Stimulated activated CD8-positive, alpha-beta memory T cell treated with anti-CD3 and anti-CD28 coated beads, Interleukin-15, amount 100 ng/mL, for 1 hour (primary cell): ENCODE results near the gene CHCHD2.
"Not testable (repeated sequence)": the region's sequence is repeated elsewhere in the genome, so short reads cannot be mapped to it uniquely, and the experiment has no call there.

ENCODE experiments used
- DNase-seq: peaks from one replicate; pipeline ENCODE4 v3.0.0-alpha.2; 2020; ENCODE audit warnings: low read depth

Gene CHCHD2, protein sequence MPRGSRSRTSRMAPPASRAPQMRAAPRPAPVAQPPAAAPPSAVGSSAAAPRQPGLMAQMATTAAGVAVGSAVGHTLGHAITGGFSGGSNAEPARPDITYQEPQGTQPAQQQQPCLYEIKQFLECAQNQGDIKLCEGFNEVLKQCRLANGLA

DNA sequence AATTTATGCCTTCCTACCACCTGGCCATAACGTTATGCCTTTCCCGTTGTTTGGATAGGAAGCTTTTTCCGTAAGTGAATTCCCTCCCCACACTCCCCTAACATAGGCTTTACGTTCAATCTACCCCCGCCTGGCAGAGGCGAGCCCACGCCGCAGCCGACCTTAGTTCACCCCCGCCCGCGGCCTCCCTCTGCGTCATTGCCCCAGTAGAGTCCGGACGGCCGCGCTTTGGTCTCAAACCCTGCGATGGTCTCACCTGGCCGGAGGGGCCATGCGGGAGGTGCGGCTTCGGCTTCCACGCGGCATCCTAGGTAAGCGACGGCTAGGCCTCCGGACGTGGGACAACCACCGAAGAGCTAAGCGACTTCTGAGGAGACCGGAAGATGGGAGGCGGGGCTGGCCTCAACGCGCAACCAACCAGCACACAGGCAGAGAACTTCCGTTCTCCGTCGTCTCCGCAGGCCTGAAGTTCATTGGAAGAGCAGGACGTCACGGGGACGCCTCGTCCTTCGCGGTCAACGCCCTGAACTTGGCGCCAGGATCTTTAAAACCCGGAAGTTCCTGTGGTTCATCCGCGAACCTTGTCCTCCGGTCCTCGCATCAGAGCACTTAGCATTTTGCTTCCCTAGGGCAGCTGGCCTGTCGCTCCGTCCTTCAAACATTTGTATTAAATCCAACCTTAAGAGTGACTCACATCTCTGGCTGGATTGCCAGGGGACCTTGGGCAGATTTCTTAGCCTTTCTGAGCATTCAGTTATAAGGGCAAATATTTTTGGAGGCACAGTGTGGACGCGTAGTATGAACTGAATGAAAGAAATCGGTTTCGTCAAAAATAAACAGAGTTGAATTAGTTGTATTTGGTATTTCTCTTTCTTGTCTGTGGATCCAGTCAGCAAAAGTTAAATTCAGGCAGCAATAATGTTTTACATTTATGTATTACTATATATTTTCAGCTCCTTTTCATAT lies at the start of gene CHCHD2:
Gene CHCHD2 (minus strand): TSS at position 369 of the 966 bp plus-strand sequence. CDS start 63 bp downstream, at position 306.
- DNase-seq = peak; percentile 85

DNA sequence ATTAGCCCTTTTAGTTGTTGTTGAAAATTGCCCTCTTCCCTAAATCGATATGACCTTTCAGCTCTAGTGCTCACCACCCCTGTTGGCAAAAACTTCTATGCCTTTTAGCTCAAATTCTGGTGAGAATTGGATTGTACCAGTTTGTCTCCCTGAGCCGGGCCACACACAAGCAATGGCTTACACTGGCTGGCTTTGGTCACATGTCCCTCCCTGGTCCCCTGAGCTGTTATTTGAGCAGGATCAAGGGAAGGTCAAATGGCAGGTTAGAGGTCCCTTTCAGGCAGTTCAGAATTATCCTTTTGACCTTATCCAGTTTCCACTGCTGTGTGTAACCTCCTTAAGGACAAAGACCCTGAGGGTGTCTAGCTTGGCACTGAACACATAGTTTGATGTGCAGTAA lies 24.8 kb upstream of the CHCHD2 start:
- not testable (repeated sequence) for DNase-seq

DNA sequence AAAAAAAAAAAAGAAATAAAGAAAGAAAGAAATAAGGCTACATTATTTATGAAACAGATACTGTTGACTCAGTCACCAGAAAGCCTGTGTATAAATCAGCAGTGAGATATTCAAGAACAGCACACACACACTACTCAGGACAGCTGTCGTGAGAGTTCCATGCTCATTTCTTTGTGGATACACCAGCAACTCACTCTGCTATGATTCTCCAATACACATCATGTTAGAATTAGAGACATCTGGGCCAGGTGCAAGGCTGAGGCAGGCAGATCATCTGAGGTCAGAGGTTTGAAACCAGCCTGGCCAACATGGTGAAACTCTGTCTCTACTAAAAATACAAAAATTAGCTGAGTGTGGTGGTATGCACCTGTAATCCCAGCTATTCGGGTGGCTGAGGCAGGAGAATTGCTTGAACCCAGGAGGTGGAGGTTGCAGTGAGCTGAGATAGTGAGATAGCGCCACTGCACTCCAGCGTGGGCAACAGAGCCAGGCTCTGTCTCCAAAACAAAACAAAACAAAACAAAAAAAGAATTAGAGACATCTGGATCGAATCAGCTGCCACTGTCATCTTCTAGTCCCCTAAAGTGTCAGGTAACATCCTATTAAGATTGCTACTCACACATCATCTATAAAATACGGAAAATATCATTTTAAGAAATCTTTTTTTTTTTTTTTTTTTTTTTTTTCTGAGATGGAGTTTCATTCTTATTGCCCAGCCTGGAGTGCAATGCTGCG lies 21.1 kb upstream of the CHCHD2 start:
- no peak for DNase-seq

DNA sequence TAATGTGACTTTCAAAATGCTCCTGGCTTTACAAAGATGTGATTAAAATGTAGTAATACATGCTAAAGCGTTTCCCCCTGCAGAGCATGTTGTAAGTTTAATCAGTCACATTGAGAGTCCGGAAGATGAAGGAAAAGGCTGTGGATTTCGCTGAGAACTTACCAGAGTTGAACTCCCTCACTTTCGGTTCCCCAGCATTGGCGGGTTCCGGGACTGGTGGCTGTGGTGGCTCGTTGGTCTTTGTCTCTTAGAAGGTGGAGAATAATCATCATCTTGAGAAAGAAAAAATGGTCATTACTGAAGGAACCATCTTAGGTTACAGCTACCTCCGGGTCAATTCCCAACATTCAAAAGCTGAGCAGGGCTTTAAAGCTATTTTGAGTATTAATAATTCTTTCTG lies 19.6 kb upstream of the CHCHD2 start:
- DNase-seq = no peak

DNA sequence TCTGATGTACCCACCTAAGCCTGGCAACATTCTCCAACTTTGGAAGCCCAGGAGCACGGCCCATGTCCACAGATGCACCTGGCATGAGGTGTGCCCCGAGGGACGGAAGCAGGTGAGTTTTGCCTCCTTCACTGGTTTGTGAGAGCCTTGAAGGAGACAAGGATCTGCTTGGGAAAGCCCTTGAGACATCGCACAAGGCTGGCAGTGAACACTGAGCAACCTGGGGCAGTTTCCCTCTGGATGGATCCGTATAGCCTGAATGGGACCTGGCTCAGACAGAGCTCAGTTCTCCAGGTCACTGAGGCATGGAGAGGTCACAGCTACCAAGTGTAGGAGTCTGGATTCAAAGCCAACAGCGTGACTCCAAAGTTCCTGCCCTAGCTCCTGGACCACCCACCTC lies 18.7 kb upstream of the CHCHD2 start:
- DNase-seq = no peak

DNA sequence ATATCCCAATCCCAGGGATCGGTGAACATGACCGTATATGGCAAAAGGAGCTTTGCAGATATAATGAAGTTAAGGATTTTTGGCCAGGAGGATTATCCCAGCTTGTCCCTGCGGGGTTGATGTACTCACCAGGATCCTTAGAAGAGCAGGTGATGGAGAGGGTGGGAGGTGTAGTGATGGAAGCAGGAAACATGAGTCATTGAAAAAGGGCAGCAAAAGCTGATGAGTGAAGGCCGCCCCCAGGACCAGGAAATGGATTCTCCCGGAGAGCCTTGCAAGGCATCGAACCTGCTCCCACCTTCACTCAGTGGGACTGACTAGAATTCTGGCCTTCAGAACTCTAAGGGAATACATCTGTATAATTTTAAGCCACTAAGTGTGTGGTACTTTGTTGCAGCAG lies 15.2 kb upstream of the CHCHD2 start:
- DNase-seq = no peak

DNA sequence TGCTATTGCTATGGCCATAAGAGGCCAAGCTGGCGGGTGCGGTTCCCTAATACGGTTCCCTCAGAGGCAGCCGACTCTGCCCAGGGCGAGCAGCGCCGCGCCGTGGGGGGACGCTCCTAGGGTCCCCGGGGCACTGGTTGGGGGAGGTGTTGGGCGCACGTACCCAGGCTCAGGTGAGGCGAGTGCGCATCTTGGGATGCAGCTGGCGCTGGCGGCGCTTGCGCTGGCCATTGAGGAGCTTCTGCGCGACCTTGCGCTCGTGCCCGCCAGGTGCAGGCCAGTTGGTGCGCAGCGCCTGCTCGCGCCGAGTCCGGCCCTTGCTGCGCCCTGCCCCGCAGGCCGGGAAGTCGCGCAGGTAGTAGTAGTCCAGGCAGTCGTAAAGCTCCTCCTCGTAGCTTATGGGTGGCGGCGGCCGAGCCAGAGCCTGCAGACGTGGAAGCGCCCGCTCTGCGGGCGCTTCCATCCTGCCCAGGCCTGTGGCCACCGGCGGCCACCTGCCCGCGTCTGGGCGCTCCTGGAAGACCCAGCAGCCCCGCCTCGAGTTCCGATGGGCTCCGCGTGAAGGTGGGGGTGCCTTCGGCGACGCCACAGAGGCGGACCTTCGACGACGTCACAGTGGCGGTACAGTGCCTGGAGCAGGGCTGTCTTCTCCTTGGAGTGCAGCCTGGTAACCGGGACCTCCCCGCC lies 9.7 kb upstream of the CHCHD2 start, which contains the start of gene NUPR2:
Gene NUPR2 (minus strand): TSS at position 566 of the 687 bp plus-strand sequence. CDS start 103 bp downstream, at position 463.
- DNase-seq = no peak

DNA sequence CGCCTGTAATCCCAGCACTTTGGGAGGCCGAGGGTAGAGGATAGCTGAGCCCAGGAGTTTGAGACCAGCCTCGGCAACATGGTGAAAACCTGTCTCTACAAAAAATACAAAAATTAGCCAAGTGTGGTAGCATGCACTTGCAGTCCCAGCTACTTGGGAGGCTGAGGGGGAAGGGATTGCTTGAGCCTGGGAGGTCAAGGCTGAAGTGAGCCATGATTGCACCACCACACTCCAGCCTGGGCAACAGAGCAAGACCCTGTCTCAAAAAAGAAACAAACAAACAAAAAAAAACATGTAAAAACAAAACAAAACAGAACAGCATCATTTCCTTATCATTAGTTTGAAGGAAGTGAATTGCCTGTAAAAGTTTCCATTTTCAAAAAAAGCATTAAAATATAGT lies 6.0 kb upstream of the CHCHD2 start:
- DNase-seq = not testable (repeated sequence)

DNA sequence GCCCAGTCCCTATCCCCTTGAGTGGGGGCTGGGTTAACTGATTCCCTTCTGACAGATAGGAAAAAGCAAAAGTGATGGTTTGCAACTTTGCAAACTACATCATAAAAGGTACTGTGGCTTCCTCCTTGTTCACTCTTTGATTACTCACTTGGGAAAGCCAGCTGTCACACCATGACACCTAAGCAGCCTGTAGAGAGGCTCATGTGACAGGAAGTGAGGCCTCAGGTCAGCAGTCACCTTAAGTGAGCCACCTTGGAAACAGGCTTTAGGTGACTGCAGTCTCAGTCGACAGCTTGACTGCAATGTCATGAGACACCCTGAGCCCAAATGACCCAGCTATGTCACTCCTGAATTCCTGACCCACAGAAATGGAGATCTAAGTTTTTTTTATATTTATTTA lies 4.3 kb upstream of the CHCHD2 start:
- DNase-seq = no peak

DNA sequence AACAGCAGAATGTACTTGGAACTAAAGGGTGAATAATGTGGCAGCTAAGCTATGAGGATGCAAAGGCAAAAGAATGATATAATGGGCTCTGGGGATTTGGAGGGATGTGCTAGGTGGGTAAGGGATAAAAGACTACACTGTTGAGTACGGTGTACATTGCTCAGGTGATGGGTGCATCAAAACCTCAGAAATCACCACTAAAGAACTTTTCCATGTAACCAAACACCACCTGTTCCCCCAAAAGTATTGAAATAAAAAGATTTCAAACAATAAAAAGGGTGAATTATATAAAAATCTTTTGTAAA lies 1.6 kb upstream of the CHCHD2 start:
- DNase-seq = no peak

DNA sequence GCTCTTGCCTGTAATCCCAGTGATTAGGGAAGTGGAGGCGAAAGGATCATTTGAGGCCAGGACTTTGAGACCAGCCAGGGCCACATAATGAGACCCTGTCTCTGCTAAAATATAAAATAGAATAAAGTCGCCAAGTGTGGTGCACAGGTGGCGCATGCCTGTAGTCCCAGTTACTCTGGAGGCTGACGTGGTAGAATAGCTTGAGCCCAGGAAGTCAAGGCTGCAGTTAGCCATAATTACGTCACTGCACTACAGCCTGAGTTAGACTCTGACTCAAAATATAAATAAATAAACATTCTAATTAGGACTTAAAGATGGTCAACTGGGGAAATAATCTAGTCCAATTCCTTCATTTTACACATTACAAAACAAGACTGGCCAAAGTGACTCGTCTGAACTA lies 768 bp downstream of the CHCHD2 start:
- no peak for DNase-seq

DNA sequence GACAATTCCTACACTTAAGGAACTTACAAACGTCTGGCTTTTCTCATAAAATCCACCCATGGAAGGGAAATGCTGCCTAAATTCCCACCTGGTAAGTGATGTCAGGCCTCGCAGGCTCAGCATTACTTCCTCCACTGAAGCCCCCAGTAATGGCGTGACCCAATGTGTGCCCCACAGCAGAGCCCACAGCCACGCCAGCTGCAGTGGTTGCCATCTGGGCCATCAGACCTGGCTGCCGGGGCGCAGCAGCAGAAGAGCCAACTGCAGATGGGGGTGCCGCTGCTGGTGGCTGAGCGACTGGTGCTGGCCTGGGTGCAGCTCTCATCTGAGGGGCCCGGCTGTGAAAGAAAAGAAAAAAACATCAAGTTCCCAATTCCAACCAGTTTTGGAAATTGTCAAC lies 2.1 kb downstream of the CHCHD2 start:
- DNase-seq = not testable (repeated sequence)

DNA sequence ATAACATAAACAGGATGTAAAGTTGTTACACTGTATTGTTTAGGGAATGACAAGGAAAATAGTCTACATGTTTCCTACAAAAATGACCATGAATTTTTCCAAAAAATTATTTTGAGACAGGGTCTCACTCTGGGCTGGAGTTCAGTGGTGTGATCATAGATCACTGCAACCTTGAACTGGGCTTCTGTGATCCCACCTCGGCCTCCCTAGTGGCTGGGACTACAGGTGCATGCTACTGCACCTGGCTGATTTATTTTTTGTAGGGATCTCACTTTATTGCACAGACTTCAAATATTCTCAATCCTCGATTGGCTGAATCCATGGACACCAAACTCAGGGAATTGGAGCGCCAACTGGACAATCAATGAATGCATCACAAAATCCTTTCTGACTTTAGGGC lies 6.6 kb downstream of the CHCHD2 start:
- no peak for DNase-seq

DNA sequence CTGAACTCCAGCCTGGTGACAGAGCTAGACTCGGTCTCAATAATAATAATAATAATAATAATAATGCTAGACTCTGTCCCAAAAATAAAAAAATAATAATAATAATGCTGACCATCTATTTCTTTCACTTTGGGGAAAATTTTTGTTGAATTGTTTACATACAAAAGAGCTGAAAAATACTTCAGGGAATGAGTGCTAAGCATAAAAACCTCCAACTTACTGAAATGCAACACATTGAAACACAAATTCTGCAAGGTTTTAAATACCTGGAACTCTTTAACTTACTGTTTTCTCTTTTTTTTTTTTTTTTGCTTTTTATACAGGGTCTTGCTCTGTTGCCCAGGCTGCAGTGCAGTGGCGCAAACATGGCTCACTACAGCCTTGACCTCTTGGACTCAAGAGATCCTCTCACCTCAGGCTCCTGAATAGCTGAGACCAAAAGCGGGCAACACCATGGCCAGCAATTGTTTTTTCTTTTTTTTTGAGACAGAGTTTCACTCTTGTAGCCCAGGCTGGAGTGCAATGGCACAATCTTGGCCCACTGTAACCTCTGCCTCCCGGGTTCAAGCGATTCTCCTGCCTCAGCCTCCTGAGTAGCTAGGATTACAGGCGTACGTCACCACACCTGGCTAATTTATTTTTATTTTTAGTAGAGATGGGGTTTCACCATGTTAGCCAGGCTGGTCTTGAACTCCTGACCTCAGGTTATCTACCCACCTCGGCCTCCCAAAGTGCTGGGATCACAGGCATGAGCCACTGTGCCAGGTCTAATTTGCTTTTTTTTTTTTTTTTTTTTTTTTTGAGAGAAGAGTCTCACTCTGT lies 7.9 kb downstream of the CHCHD2 start:
- DNase-seq = not testable (repeated sequence)

DNA sequence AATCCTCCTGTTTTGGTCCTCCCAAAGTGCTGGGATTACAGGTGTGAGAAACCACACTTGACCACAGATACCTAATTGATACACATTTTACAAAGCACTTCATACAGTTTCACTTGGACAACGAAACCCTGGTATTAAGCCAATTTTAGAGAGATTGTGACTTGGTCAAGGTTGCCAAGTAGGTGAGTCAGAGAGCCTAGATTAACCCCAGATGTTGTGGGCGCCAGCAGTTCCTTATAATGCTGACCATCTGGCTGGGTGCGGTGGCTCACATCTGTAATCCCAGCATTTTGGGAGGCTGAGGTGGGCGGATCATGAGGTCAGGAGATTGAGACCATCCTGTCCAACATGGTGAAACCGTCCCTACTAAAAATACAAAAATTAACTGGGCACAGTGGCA lies 8.6 kb downstream of the CHCHD2 start:
- no peak for DNase-seq

DNA sequence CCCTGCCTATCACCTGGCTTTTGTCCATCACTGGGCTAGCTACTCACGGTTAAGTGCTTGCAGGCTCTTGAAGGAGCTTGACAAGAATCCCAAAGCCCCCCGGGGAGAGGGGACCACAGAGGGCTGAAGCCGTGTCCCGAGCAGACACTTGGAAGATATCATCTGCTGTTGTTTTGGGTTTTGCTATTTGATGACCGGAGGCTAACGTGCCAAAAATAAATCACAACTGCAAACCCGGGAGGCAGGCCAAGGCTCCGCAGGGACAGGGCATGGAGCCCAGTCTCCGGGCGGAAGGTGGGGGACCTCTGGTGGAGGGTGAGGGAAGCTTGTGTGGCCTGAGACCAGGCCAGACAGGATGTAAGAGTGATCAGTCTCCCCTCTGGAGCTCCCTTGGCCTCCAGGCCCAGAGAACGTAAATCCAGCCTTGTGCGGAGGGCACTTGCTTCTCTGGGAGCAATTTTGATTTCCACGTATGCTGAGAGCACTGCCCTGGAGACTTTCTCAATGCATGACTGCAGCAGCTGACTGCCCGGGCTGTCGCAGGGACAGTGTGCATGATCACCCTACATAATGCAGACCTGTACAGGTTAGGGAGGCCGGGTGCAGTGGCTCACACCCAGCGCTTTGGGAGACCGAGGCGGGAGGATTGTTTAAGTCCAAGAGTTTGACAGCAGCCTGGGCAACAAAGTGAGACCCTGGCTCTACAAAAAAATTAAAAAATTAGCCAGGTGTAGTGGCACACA lies 13.3 kb downstream of the CHCHD2 start, which contains the start of gene PHKG1:
Gene PHKG1 (minus strand): TSS at position 164 of the 743 bp plus-strand sequence. CDS start 4,011 bp downstream, outside the sequence.
- no peak for DNase-seq

DNA sequence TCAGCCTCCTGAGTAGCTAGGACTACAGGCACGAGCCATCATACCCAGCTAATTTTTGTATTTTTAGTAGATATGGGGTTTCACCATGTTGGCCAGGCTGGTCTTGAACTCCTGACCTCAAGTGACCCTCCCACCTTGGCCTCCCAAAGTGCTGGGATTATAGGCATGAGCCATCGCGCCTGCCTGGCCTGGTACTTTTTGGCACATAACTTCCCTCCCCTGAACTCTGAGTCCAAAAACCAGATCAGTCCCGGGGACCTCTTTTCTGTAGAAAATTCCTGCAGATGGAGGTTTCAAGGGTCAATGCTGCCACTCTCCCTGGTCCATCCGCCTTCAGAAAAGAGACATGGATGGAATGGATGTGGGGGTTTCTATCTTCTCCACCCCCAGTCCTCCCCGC lies 13.9 kb downstream of the CHCHD2 start:
- DNase-seq = not testable (repeated sequence)

DNA sequence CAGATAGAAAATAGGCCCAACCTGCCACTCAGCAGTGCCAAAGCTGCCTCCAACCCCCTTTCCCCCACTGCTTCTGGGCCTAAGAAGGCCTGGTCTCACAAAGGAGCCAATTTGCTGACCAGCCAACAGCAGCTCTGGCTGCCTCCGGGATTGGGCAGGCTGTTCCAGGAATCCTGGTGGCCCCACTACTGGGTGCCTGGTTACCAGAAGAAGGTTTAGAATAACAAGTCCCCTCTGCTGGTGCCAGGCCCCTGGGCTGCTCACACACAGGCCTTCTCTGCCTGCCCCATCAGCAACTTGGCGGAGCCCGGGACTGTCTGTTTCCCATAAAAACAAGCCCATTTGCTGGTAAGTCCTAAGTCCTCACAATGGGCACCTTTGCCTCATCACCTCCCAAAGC lies 14.7 kb downstream of the CHCHD2 start:
- DNase-seq = no peak

DNA sequence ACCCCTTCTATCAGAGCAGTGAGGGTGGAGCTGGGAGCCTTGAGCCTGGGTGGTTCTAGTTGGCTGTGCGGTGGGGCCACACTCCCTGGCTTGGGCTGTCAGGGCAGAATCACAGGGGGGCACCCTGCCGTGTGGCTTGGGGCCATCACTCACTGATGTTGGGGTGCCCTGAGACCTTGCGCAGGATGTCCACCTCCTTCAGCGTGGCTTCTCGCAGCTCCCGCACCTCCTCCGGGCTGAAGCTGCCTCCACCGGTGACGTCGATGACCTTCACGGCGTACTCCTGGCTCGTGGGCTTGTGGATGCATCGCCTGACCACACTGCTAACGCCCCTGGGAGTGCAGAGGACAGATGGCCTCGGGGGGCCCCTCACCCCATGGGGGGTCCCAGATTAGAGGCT lies 18.8 kb downstream of the CHCHD2 start:
- DNase-seq = no peak

DNA sequence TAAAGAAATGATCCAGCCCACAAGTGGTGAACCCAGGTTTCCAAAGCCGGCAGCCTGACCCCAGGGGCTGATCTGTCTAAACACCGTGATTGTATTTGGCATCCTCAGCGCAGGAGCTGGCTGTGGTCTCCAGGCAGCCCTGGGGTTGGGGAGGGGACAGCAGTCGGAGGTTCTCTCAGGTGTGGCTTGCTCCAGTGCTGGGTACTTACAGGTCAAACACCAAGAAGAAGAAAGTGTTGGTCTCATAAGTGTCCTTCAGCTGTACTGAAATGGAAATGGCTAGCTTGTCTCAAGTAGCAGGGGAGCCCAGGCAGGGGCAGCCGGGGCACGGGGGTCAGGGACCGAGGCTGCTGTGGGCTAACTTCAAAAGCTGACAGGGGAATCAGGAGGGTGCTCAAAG lies 19.5 kb downstream of the CHCHD2 start:
- DNase-seq = no peak
